GM12878 (cell line): Measurements from ENCODE around the gene METTL23. TPM values are rescaled to one million over a fixed set of nuclear protein-coding genes. Genes with fewer than 3 reads are reported as not detected.

Source experiments
- ATAC-seq: fragments of 200-7000 bp; cut with Tn5 transposase; 3 replicates; pipeline ENCODE4 v1.9.1; 2020; ENCODE audit warnings: mild to moderate bottlenecking, moderate library complexity
- BruUV-seq: library from RNA; stranded (reverse); fragments of 400-500 nt; replicated peaks from 2 replicates; lab custom pipeline; 2021; lab: Mats Ljungman, UMichigan
- CTCF ChIA-PET: fragments of 300-600 bp; sonication (Branson Sonifier 250); formaldehyde crosslinking; extraction: SDS; loops from one replicate; lab custom pipeline; 2021; ENCODE audit warnings: inconsistent platforms; lab: Yijun Ruan, JAX
- POLR2A ChIA-PET: fragments of 350-600 bp; formaldehyde crosslinking; extraction: SDS; loops from one replicate; lab custom pipeline; 2021; ENCODE audit warnings: inconsistent platforms; lab: Charles Lee
- RAD21 ChIA-PET: fragments of 300-600 bp; sonication (Branson Sonifier 250); formaldehyde crosslinking; loops from one replicate; lab custom pipeline; 2023; ENCODE audit warnings: antibody characterized with exemption; ENCODE audit not compliant: unreplicated experiment; lab: Charles Lee
- SMC1A ChIA-PET: fragments of 300-600 bp; sonication (Branson Sonifier 250); formaldehyde crosslinking; loops from one replicate; lab custom pipeline; 2023; ENCODE audit not compliant: unreplicated experiment, uncharacterized antibody; lab: Charles Lee
- DNase-seq: peaks from one replicate; pipeline ENCODE4 v3.0.0-alpha.2; 2011; ENCODE audit warnings: low read depth, low spot score
- FAIRE-seq: peaks from 3 replicates; lab custom pipeline; 2011; peaks lifted over from hg19 to GRCh38; lab: Jason Lieb, UNC
- H2AFZ ChIP-seq: 2 replicates; pipeline ENCODE4 v1.6.0; 2011; ENCODE audit warnings: low read depth, low read length, control low read depth; ENCODE audit not compliant: control insufficient read depth
- H3K27ac ChIP-seq: 2 replicates; pipeline ENCODE4 v1.5.1; 2011; ENCODE audit warnings: control low read depth; ENCODE audit not compliant: control insufficient read depth, insufficient read depth
- H3K27me3 ChIP-seq, 2 experiments: replicated peaks in 1 of 2; 2 replicates each; pipeline versions ENCODE4 v1.6.0 to v1.6.1; 2011; ENCODE audit warnings: low read length in 1 of 2; ENCODE audit not compliant: control insufficient read depth in 2 of 2, insufficient read depth in 2 of 2
- H3K36me3 ChIP-seq, 2 experiments: 2 replicates each; pipeline ENCODE4 v1.5.1; 2011; ENCODE audit warnings: low read length in 1 of 2; ENCODE audit not compliant: control insufficient read depth in 2 of 2, insufficient read depth in 2 of 2
- H3K4me1 ChIP-seq: 2 replicates; pipeline ENCODE4 v1.6.1; 2011; ENCODE audit warnings: mild to moderate bottlenecking, low read length, moderate library complexity, mixed read lengths; ENCODE audit not compliant: control insufficient read depth, insufficient read depth
- H3K4me2 ChIP-seq: 2 replicates; pipeline ENCODE4 v1.6.0; 2011; ENCODE audit warnings: control low read depth; ENCODE audit not compliant: control insufficient read depth, insufficient read depth
- H3K4me3 ChIP-seq: fragments of 200-600 bp; sonication (generic); 2 replicates; pipeline ENCODE4 v1.5.1; 2016
- H3K79me2 ChIP-seq: 2 replicates; pipeline ENCODE4 v1.6.0; 2011; ENCODE audit warnings: low read length; ENCODE audit not compliant: control insufficient read depth, insufficient read depth
- H3K9ac ChIP-seq: 2 replicates; pipeline ENCODE4 v1.8.0; 2011; ENCODE audit warnings: low read length, control low read depth, mixed read lengths; ENCODE audit not compliant: control insufficient read depth, insufficient read depth
- H3K9me3 ChIP-seq: replicated peaks from 3 replicates; pipeline ENCODE4 v1.5.1; 2011; ENCODE audit warnings: mild to moderate bottlenecking, low read length; ENCODE audit not compliant: control insufficient read depth, insufficient read depth
- H4K20me1 ChIP-seq: 2 replicates; pipeline ENCODE4 v1.6.0; 2011; ENCODE audit not compliant: control insufficient read depth, insufficient read depth
- HDAC2 ChIP-seq: fragments of 200-600 bp; sonication (generic); IDR thresholded peaks from 2 replicates; pipeline ENCODE4 v1.6.1; 2017
- IRF3 ChIP-seq: fragments of 450-650 bp; IDR thresholded peaks from 2 replicates; pipeline ENCODE4 v1.6.1; 2014; ENCODE audit warnings: mild to moderate bottlenecking
- IRF5 ChIP-seq: fragments of 450-650 bp; IDR thresholded peaks from 2 replicates; pipeline ENCODE4 v1.6.1; 2017; ENCODE audit warnings: borderline replicate concordance
- MTA3 ChIP-seq: IDR thresholded peaks from 2 replicates; pipeline ENCODE4 v1.6.1; 2012; ENCODE audit warnings: low read length, inconsistent platforms, borderline replicate concordance
- TBL1XR1 ChIP-seq: IDR thresholded peaks from 2 replicates; pipeline ENCODE4 v1.6.1; 2012; ENCODE audit warnings: low read depth, low read length, improper control_type of control experiment
- USF1 ChIP-seq: IDR thresholded peaks from 2 replicates; pipeline ENCODE4 v1.6.1; 2011; ENCODE audit warnings: borderline replicate concordance, low read depth, mild to moderate bottlenecking, moderate library complexity, mixed read lengths, low read length; ENCODE audit not compliant: insufficient read depth; ENCODE audit errors: extremely low read length
- WGBS: methylation state at CpG from one replicate; pipeline ENCODE4 v1.1.6; 2016; ENCODE audit warnings: low lambda C conversion rate; ENCODE audit not compliant: insufficient replicate concordance, insufficient coverage; ENCODE audit errors: missing lambda C conversion rate; 5-methylcytosine and 5-hydroxymethylcytosine counted together
- in situ Hi-C: fragments of 300-500 bp; cut with MboI; formaldehyde crosslinking; loops from 9 replicates; pipeline ENCODE4 v1.14.3; 2018; ENCODE audit warnings: mixed read lengths
- intact Hi-C: fragments of 100-400 bp; cut with micrococcal nuclease; formaldehyde crosslinking; loops from one replicate; pipeline ENCODE4 v1.14.2; 2022; ENCODE audit not compliant: unreplicated experiment
- polyA plus RNA-seq, 11 experiments: library from polyadenylated mRNA; depleted of rRNA in 4 of 11; unstranded in 6 of 11; stranded (reverse) in 5 of 11; fragments of >200 nt; fragmentation: Nextera tagmentation in 4 of 11; fragmentation: Illumina TruSeq in 1 of 11; extraction: Ambion mirVana in 4 of 11; extraction: Trizol in 1 of 11; gene quantifications; 1 replicate in 1 of 11; 2 replicates in 10 of 11; pipeline versions ENCODE4 v1.2.1 to v1.2.3, GENCODE V29; 2011 to 2016; ENCODE audit warnings: inconsistent platforms in 2 of 11, missing spikeins in 2 of 11, low read depth in 1 of 11
- total RNA-seq, 4 experiments: library from RNA; depleted of rRNA in 3 of 4; stranded (reverse); fragments of >200 nt in 3 of 4; fragmentation: Illumina TruSeq in 1 of 4; extraction: Trizol in 1 of 4; gene quantifications; 2 replicates each; pipeline versions ENCODE4 v1.2.1 to v1.2.3, GENCODE V29; 2013 to 2021

Gene METTL23
- total and polyA plus RNA-seq, 10 of the 15 experiments (the other 5 are each of a cell fraction or from before 2014, with no cell fraction given): 25.6 to 61.5 (median 30.9) TPM

GRCh38 chr17:76704805-76705204 is 21.8 kb upstream of the METTL23 start:
- intact Hi-C loops (no loop called here), in situ Hi-C loops (no loop called here)
- Histone ChIP-seq H3K27ac (no peak overlapping the region), H2AFZ (no peak overlapping the region), H3K9me3 (no peaks in the 10 kb centered on the region), H3K36me3 (no peaks in the 10 kb centered on the region), H3K27me3 (no peaks in the 10 kb centered on the region; a peak in 2 of 4 replicates), H3K4me3 (no peak overlapping the region), H3K9ac (no peak overlapping the region), H3K4me2 (no peak overlapping the region), H3K79me2 (no peaks in the 10 kb centered on the region), H4K20me1 (no peaks in the 10 kb centered on the region), H3K4me1 (no peaks in the 10 kb centered on the region)
- 44% methylated on average over 4 of the region's 4 CpGs for WGBS
- no TSS peak for BruUV-seq
- CTCF ChIA-PET: no interaction called here
- SMC1A ChIA-PET: no interaction called here
- POLR2A ChIA-PET: interaction anchor here (1.1 kb wide), 1 partner anchor 9 kb away, joined by 3 read pairs; no protein-coding TSS in a partner anchor
- ATAC-seq (no peak), DNase-seq (no peak), FAIRE-seq (no peak)
- TF ChIP-seq IRF5 (no peak), USF1 (no peak), MTA3 (no peak), TBL1XR1 (no peak), IRF3 (no peak), HDAC2 (no peak)
- RAD21 ChIA-PET: no interaction called here
